HG03039 (cell line): ENCODE data around the gene MICAL2.

Experiments
- ATAC-seq: cut with Tn5 transposase; IDR thresholded peaks from one replicate; pipeline ENCODE4 v1.9.1; 2021; ENCODE audit warnings: mild to moderate bottlenecking, moderate library complexity; ENCODE audit not compliant: unreplicated experiment

MICAL2 gene

DNA sequence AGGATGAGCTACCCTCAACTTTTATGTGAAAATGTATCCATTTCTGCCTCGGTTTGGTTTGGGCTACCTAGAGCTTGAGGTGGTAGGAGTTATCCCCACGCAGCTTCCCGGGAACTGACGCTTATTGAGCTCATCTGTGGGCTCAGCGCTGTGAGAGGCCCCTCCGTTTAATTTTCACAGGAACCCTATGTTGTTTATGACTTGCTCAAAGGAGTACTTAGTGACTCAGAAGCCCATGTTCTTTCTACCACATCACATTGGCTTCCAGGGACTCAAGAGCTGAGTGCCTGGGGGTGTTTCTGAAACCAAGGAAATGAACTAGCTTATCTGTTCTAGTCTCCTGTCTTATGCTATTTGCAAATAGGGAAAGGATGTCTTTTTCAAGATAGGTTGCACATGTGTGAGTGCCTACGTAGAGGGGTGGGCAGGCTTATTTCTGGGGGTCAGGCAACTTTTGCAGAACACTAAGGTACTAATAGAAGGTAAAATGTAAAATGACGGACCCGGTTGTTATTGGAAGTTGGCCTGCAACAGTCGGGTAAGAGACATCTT, 40.5 kb downstream of the MICAL2 start:
- ATAC-seq: no peak

DNA sequence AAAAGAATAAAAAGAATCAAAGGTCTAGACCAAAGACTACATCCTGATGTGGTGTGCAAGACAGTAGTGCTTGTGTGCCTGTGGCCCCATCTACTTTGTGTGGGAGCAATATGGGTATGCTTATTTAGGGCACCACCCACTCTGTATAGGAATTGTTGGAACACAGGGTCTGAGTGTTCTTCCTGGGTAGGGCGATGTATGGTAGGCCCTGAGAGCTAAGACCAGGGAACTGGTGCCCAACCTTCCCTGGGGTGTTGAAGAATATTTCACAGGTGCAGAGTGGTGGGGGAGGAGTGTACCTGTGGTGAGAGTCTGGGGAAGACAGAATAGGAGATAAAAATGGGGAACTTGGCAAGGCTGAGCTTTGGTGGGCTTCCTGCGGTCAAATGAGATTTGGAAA, 41.9 kb downstream of the MICAL2 start:
- no peak for ATAC-seq

DNA sequence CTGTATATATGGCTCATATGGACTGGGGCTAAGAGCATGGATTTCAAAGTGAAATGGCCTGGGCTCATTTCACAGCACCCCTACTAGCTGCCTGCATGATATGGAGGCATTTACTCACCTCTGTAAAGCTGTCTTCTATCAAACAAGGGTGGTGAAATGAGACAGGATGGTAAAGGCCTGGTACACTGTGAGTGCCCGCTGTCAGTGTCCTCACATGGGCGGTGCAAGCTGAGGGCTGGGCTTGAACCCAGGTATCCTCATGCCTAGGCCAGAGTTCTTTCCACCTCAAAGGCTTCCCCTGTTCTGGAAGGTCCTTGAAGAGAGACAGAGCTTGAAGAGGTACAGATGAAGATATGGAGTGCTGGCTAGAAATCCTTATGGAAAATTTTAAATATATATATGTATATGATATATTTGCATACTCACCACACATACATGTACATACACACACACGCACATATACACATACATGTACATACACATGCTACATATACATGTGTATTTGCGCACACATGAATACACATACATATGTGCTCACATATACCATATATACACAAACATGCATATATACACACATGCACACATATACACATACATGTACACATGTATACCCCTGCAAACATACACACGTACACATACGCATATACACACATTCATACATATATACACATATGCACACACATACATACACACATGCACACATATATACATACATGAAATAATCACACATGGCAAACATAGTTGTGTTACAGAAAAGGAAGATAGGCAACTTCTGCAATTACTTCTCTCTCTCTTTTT, 44.7 kb downstream of the MICAL2 start:
- no peak for ATAC-seq

DNA sequence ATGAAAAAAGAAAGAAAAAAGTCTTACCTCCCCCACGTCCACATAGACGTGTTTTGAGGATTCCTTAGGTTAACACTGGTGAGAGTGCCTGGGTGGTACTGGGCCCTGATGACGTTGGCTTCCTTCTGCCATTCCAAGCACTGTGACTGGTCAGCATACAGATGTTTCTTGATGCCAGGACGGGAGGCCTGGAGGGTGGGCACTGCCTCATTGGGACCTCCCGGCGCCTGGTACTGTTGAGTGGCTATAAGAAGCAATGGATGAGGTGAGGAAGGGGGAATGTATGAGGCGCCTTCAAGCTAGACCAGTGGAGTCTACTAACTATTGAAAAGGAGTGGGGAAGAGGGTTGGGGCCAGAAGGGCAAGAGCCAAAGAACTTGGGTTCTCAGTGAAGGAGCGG, 45.3 kb downstream of the MICAL2 start:
- no peak for ATAC-seq

DNA sequence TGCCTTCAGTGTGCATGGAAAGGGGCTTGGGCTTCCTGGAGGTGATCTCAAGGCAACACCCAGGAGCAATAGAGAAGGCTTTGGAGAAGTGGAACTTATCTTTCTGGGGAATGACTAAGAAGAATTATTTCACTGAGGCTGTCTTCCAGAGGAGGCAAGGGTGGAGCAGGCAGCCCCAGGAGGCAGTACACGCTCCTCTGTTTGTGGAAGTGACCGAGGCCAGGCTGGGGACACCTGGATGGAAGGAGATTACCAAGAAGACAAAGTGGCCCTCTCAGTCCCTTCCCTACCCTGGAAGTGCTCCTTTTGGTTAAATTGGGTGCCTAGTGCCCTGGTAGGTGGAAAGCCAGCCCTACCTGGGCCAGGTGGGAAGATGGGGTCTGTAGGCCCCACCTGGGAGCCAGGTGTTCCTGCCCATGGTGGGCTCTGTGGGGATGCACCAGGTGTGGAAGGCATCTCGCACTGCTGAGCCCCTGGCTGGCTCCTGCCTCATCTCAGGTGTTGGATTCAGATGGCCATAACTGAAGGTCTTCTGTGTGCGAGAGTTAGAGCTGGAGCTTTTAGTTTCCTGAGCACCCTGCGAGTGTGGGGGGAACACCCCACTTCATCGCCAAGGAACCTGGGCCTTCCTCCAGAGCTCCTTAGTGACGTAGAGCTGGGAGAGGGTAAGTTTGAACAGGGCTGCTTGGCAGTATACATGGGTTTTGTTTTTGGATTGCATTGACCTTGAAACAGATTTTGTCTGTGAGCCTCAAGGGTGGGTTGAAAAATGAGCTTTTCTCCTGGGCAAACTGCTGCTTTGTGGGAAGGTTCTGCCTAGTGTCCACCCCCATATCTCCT, 46.1 kb downstream of the MICAL2 start:
- no peak for ATAC-seq

DNA sequence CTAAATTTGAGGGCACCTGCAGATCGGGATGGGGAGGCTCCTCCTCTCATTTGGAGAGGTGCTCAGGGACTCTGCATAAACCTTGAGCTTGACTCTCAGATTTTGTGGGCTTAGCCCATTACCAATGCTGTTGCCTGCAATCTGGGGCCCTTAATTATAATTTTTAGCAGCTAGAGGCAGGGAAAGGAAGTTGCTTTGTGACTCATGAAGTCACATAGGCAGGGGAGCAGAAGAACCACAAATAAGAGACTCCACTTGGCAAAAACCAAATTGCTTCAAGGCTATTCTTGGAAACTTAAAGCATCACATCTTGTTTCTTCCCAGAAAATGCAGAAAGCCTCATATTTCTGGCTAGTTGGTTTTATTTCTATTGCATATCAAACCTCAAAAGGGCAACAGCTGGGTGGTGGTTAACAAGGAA, 46.9 kb downstream of the MICAL2 start:
- ATAC-seq: no peak

DNA sequence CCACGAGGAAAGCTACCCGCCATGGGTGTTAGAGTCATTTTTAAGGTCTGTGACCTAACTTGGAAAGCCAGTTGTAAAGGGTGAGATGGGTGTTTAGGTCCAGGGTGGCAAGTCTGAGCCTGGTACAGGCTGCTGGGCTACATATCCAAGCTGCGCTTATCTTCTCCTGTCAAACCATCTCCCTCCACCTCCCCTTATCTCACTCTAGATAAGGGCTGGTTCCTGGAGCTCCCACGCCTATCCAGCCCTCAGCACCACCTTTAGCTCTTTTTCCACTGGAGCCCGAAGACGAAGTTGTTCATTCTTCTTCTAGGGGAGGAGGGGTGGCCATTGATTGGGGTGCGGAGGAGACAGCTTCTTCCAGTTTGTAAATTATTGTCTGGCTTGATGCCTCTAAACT, 48.5 kb downstream of the MICAL2 start:
- no peak for ATAC-seq

DNA sequence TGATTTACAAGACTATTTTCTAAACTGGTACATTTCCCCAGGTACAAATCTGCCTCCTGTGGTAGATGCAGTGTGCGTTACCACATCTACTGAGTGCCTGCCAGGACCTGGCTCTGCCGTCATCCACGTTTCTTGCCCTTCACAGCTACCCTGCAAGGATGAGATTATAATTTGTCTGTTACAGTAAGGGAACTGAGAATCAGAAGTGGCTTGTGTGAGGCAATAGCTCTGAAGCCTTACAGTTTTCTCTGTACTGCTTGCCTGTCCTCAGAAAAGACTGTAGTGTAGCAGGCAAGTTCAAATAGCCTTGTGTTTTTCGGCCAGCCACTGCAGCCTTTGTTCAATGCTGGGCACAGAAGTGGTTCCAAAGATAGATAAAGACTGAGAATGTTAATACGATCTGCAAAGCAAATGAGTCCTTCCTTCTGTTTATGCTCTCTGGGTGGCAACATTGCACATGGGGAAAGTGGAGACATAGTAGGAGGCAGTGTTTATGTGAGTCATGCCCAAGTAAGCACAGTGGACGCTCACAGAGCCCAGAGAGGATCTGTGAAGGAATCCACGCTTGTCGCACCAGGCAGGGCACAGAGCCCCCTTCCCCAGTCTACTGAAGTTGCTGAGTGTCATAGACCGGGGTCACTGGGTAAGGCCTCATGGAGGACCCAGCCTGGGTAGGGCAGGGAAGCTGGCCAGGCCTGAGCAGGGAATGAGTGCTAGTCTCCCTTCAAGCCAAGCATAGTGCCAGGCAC, 49.1 kb downstream of the MICAL2 start:
- ATAC-seq: no peak

DNA sequence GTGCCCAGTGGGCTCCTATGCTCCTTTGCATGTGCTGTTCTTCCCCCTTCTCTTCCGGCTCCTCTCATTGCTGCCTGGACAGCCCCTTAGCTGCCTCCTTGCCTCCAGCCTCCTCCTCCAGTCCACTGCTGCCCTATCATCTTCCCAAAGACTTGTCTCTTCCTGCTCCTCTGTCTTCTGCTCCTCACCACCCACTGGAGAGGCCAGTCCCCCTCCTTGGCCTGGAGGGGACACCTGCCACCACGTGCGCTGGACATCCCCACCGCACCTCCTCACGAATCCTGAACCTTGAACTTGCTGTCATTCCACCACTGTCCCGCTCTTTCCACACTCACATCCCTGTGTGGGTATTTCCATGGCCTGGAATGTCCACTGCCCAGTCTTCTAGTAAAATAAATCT, 49.8 kb downstream of the MICAL2 start:
- ATAC-seq: no peak

DNA sequence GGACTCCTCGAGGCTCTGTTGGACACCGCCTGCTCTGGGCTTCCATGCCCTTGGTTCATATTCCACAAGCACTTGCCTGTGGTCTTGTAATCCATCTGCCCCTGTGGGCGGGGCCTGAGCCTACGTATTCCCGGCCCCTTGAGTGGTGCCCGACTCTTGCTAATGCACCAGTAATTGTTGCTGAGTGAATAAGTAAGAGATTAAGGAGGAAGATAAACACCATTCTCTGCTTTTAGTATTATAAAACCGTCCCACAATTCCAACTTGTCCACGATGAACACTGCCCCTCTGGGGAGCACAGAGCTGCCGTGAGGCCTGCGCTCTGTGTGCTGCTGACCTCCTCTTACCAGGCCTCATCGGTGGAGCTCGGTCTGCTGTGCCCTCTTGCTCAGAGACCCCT, 50.3 kb downstream of the MICAL2 start:
- no peak for ATAC-seq

DNA sequence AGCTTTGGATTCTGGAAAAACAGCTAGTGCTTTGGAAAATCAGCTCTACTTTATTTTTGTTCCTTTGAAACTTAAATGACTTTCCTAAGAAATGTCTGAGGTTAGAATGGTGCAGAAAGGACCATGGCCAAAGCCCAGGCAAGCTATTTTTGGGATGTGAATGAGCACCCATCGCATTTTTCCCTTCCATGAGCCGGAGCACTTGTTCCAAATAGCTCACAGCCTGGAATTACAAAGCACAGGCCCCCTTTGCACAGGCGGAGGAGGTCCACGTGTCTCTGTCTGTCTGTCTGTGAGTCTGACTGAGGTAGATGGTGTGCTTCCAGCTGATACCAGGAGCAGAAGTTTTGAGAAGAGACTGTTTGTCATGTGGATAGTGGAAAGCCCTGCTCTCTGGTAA, 50.7 kb downstream of the MICAL2 start:
- ATAC-seq: no peak

DNA sequence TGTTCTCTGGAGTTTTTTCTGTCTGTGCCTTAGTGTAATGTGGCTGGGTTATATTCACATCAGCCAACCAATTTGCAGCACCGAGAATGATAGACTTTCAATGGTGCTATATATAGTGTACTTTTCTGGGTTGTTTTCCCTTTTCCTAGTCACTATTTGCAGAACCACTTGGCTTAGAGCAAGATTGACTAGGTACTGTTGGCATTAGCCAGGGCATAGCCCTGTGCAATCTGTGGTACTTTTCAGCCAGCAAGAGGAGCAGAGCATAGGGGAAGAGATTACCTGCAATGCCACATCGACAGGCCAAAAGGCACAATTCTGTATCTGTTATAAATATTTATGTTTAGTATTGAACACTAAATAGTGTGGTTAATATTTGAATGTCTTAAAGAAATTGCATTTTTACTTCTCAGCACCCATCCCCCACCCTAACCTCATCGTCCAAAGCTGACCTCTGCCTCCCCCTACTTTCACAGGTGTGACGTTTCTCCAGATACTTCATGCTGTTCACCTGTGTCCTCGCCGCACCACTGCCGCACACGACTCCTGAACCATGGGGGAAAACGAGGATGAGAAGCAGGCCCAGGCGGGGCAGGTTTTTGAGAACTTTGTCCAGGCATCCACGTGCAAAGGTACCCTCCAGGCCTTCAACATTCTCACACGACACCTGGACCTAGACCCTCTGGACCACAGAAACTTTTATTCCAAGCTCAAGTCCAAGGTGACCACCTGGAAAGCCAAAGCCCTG, 51.4 kb downstream of the MICAL2 start:
- ATAC-seq: no peak

DNA sequence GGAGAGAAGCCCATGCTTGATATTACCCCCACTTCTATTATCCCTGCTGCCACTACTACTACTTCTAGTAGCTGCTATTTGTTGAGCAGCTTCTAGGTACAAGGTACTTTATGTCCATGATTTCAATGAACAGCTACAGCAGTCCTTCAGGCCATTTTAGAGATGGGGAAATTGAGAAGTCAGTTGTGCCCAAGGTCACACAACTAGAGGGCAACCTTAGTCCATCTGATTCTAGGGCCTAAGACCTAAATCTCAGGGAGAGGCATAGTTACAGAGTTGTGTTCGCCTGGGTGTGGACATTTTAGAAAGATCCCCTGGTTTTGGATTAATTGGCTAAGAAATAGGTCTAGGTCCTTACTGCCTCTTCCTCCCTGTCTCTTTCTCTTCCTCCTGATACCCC, 52.3 kb downstream of the MICAL2 start:
- ATAC-seq: no peak

DNA sequence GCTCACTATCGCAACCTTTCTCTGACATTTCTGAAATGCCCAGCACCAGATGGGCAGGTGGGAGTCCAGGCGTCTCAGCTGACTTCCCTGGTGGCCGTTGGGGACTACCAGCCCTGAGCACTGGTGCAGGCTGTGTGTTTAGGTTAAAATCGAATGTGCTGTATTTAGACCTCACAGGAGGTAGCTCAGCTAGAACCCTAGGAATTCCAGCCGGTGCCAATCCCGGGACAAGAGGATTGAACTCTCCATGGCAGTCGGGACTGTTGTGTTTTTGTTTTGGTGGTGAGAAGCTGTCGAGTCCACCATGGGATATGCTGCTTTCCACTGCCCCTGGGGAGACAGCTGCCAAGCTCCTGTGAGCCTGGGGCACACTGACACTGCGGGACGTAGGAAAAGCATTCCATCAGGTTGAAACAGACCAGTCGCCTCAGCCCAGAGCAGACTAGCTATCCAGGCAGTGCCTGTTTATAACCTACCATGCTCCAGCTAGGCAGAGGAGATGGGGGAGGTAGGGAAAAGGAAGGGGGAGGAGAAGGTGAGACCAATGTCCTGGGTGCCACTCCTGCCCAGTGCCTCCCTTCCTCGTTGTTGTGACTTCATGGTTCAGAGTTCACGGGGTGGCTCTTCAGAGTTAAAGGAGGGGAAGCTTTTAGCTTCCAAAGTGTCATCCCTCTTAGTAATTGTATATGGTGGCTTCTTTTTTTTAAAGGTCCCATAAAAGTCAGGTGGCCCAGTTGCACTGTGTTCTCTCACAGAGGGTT, 53.0 kb downstream of the MICAL2 start:
- no peak for ATAC-seq

DNA sequence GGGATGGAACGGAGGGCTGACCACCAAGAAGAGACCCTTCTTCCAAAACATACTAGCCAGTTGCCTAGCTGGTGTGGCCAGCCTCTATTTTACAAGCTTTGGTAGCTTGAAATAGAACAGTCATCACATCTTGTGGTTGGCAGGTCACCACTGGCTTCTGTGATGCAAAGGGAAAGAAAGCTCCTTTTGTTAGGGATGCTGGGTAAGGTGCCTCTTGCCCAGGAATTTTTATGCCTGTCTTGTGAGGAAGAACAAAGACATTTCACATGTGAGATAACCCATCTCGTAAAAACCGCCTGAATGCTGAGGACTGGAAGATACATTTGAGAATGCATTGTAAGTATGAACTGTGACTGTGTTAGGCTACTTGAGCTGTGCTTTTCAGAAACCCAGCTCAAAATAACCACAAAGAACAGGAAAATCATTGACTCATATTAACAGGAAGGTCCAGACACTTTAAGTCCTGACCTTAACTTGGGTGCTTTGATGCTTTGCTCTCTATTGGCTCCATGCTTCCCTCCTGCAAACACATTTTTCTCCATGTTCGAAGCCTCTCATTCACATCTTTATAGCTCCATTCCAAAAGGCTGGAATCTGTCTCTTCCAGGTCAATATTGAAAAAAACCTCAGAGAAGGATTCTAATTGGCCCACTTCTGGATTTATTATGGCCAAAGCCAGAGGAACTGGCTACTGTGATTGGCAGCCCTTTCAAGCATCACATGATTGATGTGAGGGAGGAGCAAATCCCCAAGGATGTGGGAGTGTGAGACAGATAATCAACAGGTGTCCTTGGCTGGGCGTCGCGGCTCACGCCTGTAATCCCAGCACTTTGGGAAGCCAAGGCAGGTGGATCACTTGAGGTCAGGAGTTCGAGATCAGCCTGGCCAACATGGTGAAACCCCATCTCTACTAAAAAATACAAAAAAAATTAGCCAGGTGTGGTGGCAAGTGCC, 53.9 kb downstream of the MICAL2 start:
- no peak for ATAC-seq

DNA sequence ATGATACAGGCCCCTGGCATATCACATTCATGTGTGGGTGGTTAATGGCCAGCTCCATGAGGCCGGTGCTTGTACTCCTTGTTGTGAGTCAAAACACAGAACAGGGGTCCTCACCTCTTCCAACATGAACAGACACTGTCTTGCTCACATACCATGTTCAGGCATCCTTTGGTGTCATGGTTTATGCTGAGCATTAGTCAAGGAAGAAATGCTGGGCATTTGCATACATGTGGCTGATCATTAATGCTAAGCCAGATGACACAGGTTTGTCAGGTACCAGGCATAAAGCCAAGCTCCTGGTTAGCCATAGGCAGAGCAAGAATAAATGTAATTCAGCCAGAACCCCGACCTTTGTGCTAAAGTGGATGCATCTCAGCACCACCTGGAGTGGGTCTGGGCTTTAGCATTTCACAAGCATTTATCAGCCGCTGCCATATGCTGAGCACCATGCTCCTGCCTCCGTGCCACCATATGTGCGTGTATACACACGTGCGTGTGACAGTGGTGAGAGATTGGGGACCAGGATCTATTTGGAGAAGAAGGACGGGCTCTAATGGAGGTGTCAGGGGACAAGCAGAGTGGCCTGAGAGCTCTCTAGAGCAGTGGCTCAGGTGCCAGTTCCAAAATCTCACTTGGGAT, 55.0 kb downstream of the MICAL2 start:
- no peak for ATAC-seq

DNA sequence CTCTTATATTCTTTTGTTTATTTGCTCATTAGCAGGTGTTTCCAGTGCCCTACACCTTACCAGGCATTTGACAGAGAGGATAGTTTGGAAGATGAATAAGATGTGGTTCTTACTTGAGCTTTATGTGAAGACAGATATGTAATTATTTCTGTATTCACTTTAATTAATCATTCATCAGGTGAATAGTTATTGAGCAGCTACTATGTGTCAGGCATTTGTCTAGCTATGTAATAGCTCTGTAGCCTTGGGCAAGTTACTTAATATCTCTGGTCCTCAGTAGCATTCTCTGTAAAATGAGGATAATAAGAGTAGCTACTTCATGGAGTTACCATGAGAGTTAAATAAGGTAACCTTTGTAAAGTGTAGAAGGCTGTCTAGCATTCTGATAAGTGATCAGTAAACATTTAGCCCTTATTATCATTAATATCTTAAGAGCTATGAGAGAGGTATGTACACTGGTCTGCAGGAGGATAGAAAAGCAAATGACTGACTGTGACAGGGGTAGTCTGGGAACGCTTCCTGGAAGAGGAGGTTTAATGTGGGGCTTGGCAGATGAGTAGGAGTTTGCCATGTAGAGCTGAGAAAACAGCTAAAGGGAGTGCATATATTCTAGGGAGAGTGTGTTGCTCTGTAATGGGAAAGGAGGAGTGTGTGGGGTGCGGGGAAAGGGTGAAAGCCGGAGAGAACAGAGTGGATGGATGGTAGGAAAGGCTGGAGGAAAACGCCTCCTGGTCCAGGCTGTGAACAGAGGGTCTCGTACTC, 56.1 kb downstream of the MICAL2 start:
- ATAC-seq: no peak
